Measurements from ENCODE around the gene EVA1C.

DNA sequence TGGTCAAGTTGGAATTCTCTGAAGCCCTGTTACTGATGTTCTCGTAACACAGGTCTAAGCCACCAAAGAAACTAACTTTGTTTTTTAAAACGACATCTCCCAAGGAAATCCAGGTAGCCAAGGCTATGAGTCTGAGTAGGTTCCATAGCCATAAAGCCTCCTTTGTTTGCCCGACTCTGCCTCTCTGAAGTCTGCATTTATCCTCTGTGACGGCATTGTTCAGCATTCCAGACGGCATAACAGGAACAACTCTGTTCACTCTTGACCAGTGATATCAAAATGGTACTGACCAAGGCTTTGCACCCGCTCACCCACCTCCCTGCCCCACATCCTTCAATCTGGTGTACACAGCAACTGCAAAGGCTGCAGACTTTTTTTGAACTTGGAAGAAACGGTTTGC, 34.5 kb upstream of the EVA1C start:
- TF ChIP-seq, protein P1, sequence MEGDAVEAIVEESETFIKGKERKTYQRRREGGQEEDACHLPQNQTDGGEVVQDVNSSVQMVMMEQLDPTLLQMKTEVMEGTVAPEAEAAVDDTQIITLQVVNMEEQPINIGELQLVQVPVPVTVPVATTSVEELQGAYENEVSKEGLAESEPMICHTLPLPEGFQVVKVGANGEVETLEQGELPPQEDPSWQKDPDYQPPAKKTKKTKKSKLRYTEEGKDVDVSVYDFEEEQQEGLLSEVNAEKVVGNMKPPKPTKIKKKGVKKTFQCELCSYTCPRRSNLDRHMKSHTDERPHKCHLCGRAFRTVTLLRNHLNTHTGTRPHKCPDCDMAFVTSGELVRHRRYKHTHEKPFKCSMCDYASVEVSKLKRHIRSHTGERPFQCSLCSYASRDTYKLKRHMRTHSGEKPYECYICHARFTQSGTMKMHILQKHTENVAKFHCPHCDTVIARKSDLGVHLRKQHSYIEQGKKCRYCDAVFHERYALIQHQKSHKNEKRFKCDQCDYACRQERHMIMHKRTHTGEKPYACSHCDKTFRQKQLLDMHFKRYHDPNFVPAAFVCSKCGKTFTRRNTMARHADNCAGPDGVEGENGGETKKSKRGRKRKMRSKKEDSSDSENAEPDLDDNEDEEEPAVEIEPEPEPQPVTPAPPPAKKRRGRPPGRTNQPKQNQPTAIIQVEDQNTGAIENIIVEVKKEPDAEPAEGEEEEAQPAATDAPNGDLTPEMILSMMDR (IDR thresholded peaks at IDR 0.05) = no peak
- TF ChIP-seq POLR2A (IDR thresholded peaks at IDR 0.05) = no peak

Data from lower leg skin (tissue), 3 donors.